BJ (cell line): ENCODE data around the gene KCNH5. TPM values are rescaled to one million over a fixed set of nuclear protein-coding genes. Genes with fewer than 3 reads are reported as not detected.

Experiments
- CTCF ChIA-PET: fragments of 350-600 bp; formaldehyde crosslinking; extraction: SDS; loops from one replicate; lab custom pipeline; 2021; ENCODE audit warnings: antibody characterized with exemption, inconsistent platforms; lab: Yijun Ruan, JAX
- POLR2A ChIA-PET: fragments of 300-600 bp; sonication (Branson Sonifier 250); formaldehyde crosslinking; extraction: SDS; loops from one replicate; lab custom pipeline; 2021; ENCODE audit warnings: antibody characterized with exemption; lab: Charles Lee
- DNase-seq: peaks from one replicate; pipeline ENCODE4 v3.0.0-alpha.2; 2011; ENCODE audit warnings: low read depth
- H3K27me3 ChIP-seq: 2 replicates; pipeline ENCODE4 v1.6.0; 2011; ENCODE audit warnings: low read length; ENCODE audit not compliant: control insufficient read depth, insufficient read depth
- H3K36me3 ChIP-seq: 2 replicates; pipeline ENCODE4 v1.5.1; 2011; ENCODE audit warnings: low read length; ENCODE audit not compliant: control insufficient read depth, insufficient read depth
- H3K4me3 ChIP-seq: 2 replicates; pipeline ENCODE4 v1.5.1; 2011; ENCODE audit warnings: low read depth, mild to moderate bottlenecking, control low read depth, low read length
- polyA plus RNA-seq: library from polyadenylated mRNA; depleted of rRNA; stranded (reverse); fragments of >200 nt; gene quantifications from 2 replicates; pipeline ENCODE4 v1.2.3, GENCODE V29; 2011
- TF ChIP-seq, protein P1 (sequence below): IDR thresholded peaks from 2 replicates; pipeline ENCODE4 v1.5.1; 2011; ENCODE audit warnings: low read depth, mild to moderate bottlenecking, control low read depth, inconsistent platforms, low read length, moderate library complexity; ENCODE audit not compliant: insufficient read depth

Gene KCNH5
- polyA plus RNA-seq, 1 experiment: 0.05 TPM

DNA sequence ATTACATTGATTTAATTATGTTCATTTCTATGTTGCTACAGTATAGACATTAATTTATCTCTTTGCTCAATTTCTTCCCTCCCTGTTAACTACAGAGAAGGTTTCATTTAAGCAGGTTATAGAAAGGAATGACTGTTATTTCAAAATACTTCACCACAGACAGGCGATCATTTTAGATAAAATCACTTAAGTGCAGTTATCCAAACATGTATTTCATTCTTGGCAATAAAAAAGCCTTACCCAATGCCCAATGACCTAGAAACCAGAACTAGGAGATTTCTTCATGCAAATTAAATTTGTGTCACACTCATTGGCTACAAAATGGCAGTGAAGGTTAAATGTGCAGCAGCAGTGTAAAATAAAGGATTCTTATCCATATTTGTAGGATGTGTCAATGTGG, 266.4 kb downstream of the KCNH5 start:
- DNase-seq: no peak
- no peaks in the 10 kb centered on the region for H3K27me3 ChIP-seq
- ChIA-PET CTCF (no interaction called here), POLR2A (no interaction called here)
- no peak overlapping the region for H3K4me3 ChIP-seq
- TF ChIP-seq, protein P1, sequence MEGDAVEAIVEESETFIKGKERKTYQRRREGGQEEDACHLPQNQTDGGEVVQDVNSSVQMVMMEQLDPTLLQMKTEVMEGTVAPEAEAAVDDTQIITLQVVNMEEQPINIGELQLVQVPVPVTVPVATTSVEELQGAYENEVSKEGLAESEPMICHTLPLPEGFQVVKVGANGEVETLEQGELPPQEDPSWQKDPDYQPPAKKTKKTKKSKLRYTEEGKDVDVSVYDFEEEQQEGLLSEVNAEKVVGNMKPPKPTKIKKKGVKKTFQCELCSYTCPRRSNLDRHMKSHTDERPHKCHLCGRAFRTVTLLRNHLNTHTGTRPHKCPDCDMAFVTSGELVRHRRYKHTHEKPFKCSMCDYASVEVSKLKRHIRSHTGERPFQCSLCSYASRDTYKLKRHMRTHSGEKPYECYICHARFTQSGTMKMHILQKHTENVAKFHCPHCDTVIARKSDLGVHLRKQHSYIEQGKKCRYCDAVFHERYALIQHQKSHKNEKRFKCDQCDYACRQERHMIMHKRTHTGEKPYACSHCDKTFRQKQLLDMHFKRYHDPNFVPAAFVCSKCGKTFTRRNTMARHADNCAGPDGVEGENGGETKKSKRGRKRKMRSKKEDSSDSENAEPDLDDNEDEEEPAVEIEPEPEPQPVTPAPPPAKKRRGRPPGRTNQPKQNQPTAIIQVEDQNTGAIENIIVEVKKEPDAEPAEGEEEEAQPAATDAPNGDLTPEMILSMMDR: no peak
- H3K36me3 ChIP-seq: no peaks in the 10 kb centered on the region

DNA sequence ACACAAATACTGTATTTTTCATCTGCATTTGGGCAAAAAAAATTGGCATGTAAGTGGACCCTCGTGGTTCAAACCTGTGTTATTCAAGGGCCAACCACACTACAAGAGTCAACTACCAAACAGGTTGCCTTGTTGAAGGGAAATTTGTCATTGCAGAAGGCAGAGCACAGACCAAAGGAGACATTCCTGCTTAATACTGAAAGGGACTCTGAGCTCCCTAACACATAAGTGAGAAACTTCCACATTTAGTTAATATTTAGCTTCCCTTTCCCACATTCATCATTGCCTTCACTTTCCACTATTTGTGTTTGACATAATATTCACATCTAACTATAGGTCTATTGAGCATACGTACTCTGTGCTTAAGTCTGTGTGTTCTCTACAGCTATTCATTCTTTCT, 266.9 kb downstream of the KCNH5 start:
- no peaks in the 10 kb centered on the region for H3K36me3 ChIP-seq
- ChIA-PET POLR2A (no interaction called here), CTCF (no interaction called here)
- no peak for DNase-seq
- no peaks in the 10 kb centered on the region for H3K27me3 ChIP-seq
- TF ChIP-seq, protein P1: no peak
- no peak overlapping the region for H3K4me3 ChIP-seq

- no peak for DNase-seq
- Histone ChIP-seq H3K4me3 (no peak overlapping the region), H3K36me3 (no peaks in the 10 kb centered on the region), H3K27me3 (no peaks in the 10 kb centered on the region)
- POLR2A ChIA-PET: no interaction called here
- TF ChIP-seq, protein P1: no peak
- CTCF ChIA-PET: no interaction called here
These were observed 267.7 kb downstream of the KCNH5 start for GRCh38 chr14:62777510-62777909.

GRCh38 chr14:62776300-62776699, 269.0 kb downstream of the KCNH5 start:
- no peak for DNase-seq
- ChIA-PET CTCF (no interaction called here), POLR2A (no interaction called here)

DNA sequence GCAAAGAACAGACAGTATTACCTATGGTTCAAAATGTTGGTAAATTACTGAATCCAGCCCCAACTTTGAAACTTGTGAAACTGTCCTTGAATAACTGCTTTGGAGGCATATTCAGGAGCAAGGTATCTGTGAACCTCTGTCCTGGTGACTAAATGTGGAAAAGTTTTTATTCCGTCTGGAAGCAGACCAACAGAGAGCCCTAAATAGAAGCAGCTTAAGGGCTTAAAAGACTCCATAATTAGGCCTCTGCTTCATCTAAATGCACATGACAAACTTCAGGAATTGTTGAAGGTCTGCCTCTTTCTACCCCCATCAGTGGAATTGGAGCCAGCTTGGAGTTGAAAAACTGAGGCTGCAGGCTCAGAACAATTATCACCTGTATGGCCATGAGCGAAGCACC, 276.5 kb downstream of the KCNH5 start:
- H3K36me3 ChIP-seq: no peaks in the 10 kb centered on the region
- no peak overlapping the region for H3K4me3 ChIP-seq
- ChIA-PET CTCF (no interaction called here), POLR2A (no interaction called here)
- H3K27me3 ChIP-seq: no peaks in the 10 kb centered on the region
- TF ChIP-seq, protein P1: no peak
- no peak for DNase-seq

More at GRCh38 chr14:62776300-62776699, 269.0 kb downstream of the KCNH5 start:
- Histone ChIP-seq H3K4me3 (no peak overlapping the region), H3K27me3 (no peaks in the 10 kb centered on the region), H3K36me3 (no peaks in the 10 kb centered on the region)
- TF ChIP-seq, protein P1: no peak
